Activated CD8-positive, alpha-beta T cell treated with anti-CD3 and anti-CD28 coated beads for 36 hours (primary cell): ENCODE data around the gene SIVA1. TPM values are rescaled to one million over a fixed set of nuclear protein-coding genes. Genes with fewer than 3 reads are reported as not detected.

ENCODE experiments used
- ATAC-seq: fragments of 200-7000 bp; cut with Tn5 transposase; one replicate; pipeline ENCODE4 v1.10.0; 2021; ENCODE audit warnings: mild to moderate bottlenecking, moderate library complexity
- CTCF ChIA-PET: fragments of 350-600 bp; sonication (Branson Sonifier 250); formaldehyde crosslinking; loops from one replicate; lab custom pipeline; 2021; ENCODE audit warnings: antibody characterized with exemption; lab: Charles Lee
- POLR2A ChIA-PET: fragments of 350-600 bp; sonication (Branson Sonifier 250); formaldehyde crosslinking; loops from one replicate; lab custom pipeline; 2021; ENCODE audit warnings: antibody characterized with exemption; lab: Charles Lee
- DNase-seq: peaks from one replicate; pipeline ENCODE4 v3.0.0-alpha.2; 2020
- H3K27ac Mint-ChIP-seq: one replicate; pipeline ENCODE4 v1.8.0; 2021; ENCODE audit warnings: mild to moderate bottlenecking, mixed read lengths
- H3K27me3 Mint-ChIP-seq: one replicate; pipeline ENCODE4 v1.8.0; 2021; ENCODE audit warnings: mixed read lengths
- H3K36me3 Mint-ChIP-seq: one replicate; pipeline ENCODE4 v1.8.0; 2021; ENCODE audit warnings: low read depth, mixed read lengths
- H3K4me1 Mint-ChIP-seq: one replicate; pipeline ENCODE4 v1.8.0; 2021; ENCODE audit warnings: low read depth, mixed read lengths
- H3K4me3 Mint-ChIP-seq: one replicate; pipeline ENCODE4 v1.8.0; 2021; ENCODE audit warnings: mild to moderate bottlenecking, moderate library complexity, mixed read lengths
- H3K9me3 Mint-ChIP-seq: one replicate; pipeline ENCODE4 v1.8.0; 2021; ENCODE audit warnings: mixed read lengths
- CTCF ChIP-seq: fragments of 200-600 bp; IDR thresholded peaks from one replicate; pipeline ENCODE4 v1.8.0; 2022; ENCODE audit warnings: antibody characterized with exemption, mild to moderate bottlenecking
- intact Hi-C: fragments of 100-400 bp; cut with micrococcal nuclease; formaldehyde crosslinking; loops from one replicate; pipeline ENCODE4 v1.10.0; 2022
- total RNA-seq, 2 experiments: library from RNA; stranded (reverse); gene quantifications; one replicate each; pipeline ENCODE4 v1.2.3, GENCODE V29; 2021

Gene SIVA1
- total RNA-seq, 2 experiments from 2014 or later = 115 to 125 TPM

GRCh38 chr14:104803280-104803911, 50.4 kb downstream of the SIVA1 start:
- H3K9me3 Mint-ChIP-seq = no peaks in the 10 kb centered on the region
- peaks cover 11% of the 10 kb centered on the region for H3K4me1 Mint-ChIP-seq
- H3K27me3 Mint-ChIP-seq = no peaks in the 10 kb centered on the region
- no peak for DNase-seq
- POLR2A ChIA-PET = interaction anchor here (0.6 kb wide), 1 partner anchor 366 kb away, joined by 3 read pairs; no protein-coding TSS in a partner anchor
- CTCF ChIA-PET = interaction anchor here (0.7 kb wide), 1 partner anchor 35 kb away, joined by 3 read pairs; no protein-coding TSS in a partner anchor
- no peak for ATAC-seq
- intact Hi-C loops = no loop called here
- no peak overlapping the region for H3K27ac Mint-ChIP-seq
- no peak for TF ChIP-seq CTCF
- no peak overlapping the region for H3K4me3 Mint-ChIP-seq
- H3K36me3 Mint-ChIP-seq = no peaks in the 10 kb centered on the region

- no peak for DNase-seq
- POLR2A ChIA-PET = interaction anchor here (0.6 kb wide), 1 partner anchor 365 kb away, joined by 3 read pairs; no protein-coding TSS in a partner anchor
- CTCF ChIA-PET = interaction anchor here (0.7 kb wide), 1 partner anchor 35 kb away, joined by 3 read pairs; no protein-coding TSS in a partner anchor
- no peak for TF ChIP-seq CTCF
- no peak for ATAC-seq
- Mint-ChIP-seq H3K27me3 (no peaks in the 10 kb centered on the region), H3K27ac (no peak overlapping the region), H3K4me3 (no peak overlapping the region), H3K4me1 (peaks cover 11% of the 10 kb centered on the region), H3K36me3 (no peaks in the 10 kb centered on the region), H3K9me3 (no peaks in the 10 kb centered on the region)
- intact Hi-C loops = no loop called here
These were observed 51.0 kb downstream of the SIVA1 start for GRCh38 chr14:104803912-104804410.

GRCh38 chr14:104804481-104805325, 51.8 kb downstream of the SIVA1 start:
- H3K27ac Mint-ChIP-seq = no peak overlapping the region
- CTCF ChIA-PET = interaction anchor here (0.7 kb wide), 1 partner anchor 36 kb away, joined by 3 read pairs; no protein-coding TSS in a partner anchor

GRCh38 chr14:104805326-104805678, 52.4 kb downstream of the SIVA1 start:
- CTCF ChIA-PET = no interaction called here
- Mint-ChIP-seq H3K4me3 (no peak overlapping the region), H3K36me3 (no peaks in the 10 kb centered on the region), H3K27me3 (no peaks in the 10 kb centered on the region), H3K9me3 (no peaks in the 10 kb centered on the region), H3K27ac (no peak overlapping the region), H3K4me1 (peaks cover 9% of the 10 kb centered on the region)
- intact Hi-C loops = no loop called here
- no peak for TF ChIP-seq CTCF
- POLR2A ChIA-PET = no interaction called here
- ATAC-seq (no peak), DNase-seq (no peak)

More at GRCh38 chr14:104804481-104805325, 51.8 kb downstream of the SIVA1 start:
- ATAC-seq (no peak), DNase-seq (no peak)
- Mint-ChIP-seq H3K4me1 (peaks cover 11% of the 10 kb centered on the region), H3K9me3 (no peaks in the 10 kb centered on the region), H3K4me3 (no peak overlapping the region), H3K27me3 (no peaks in the 10 kb centered on the region), H3K36me3 (no peaks in the 10 kb centered on the region)
- intact Hi-C loops = no loop called here
- POLR2A ChIA-PET = interaction anchor here (0.6 kb wide), 1 partner anchor 364 kb away, joined by 3 read pairs; no protein-coding TSS in a partner anchor
- no peak for TF ChIP-seq CTCF
